OCI-LY7 (cell line): ENCODE measurements around the gene CNPY1. TPM values are rescaled to one million over a fixed set of nuclear protein-coding genes. Genes with fewer than 3 reads are reported as not detected.

Experiments used
- BruUV-seq: library from RNA; stranded (reverse); fragments of 400-500 nt; replicated peaks from 2 replicates; lab custom pipeline; 2021; lab: Mats Ljungman, UMichigan
- CTCF ChIA-PET: fragments of 300-600 bp; sonication (Branson Sonifier 250); formaldehyde crosslinking; loops from one replicate; lab custom pipeline; 2022; ENCODE audit warnings: antibody characterized with exemption; ENCODE audit not compliant: unreplicated experiment; lab: Charles Lee
- POLR2A ChIA-PET: fragments of 300-600 bp; sonication (Branson Sonifier 250); formaldehyde crosslinking; loops from one replicate; lab custom pipeline; 2022; ENCODE audit warnings: antibody characterized with exemption; lab: Charles Lee
- DNase-seq: peaks from one replicate; pipeline ENCODE4 v3.0.0-alpha.2; 2015; ENCODE audit warnings: low spot score
- H2AFZ ChIP-seq: fragments of 200-600 bp; sonication (generic), shearing (Covaris generic); 2 replicates; pipeline ENCODE4 v1.6.1; 2014; ENCODE audit warnings: mild to moderate bottlenecking, antibody characterized with exemption, low read length, moderate library complexity
- H3K27ac ChIP-seq: fragments of 200-600 bp; sonication (generic); 2 replicates; pipeline ENCODE4 v1.5.1; 2014; ENCODE audit warnings: mixed run types, low read depth, mild to moderate bottlenecking, moderate library complexity, low read length, inconsistent platforms; ENCODE audit not compliant: poor library complexity, severe bottlenecking
- H3K36me3 ChIP-seq: fragments of 200-600 bp; sonication (generic); 2 replicates; pipeline ENCODE4 v1.6.1; 2014; ENCODE audit warnings: mild to moderate bottlenecking, antibody characterized with exemption, low read length, moderate library complexity, mixed read lengths; ENCODE audit not compliant: insufficient read depth
- H3K4me1 ChIP-seq: fragments of 200-600 bp; sonication (generic); 2 replicates; pipeline ENCODE4 v1.5.1; 2014; ENCODE audit warnings: mild to moderate bottlenecking, low read length; ENCODE audit not compliant: insufficient read depth, poor library complexity, severe bottlenecking
- H3K4me2 ChIP-seq: fragments of 200-600 bp; sonication (generic); 2 replicates; pipeline ENCODE4 v1.6.1; 2014; ENCODE audit warnings: mild to moderate bottlenecking, low read length
- H3K4me3 ChIP-seq: fragments of 200-600 bp; sonication (generic); 2 replicates; pipeline ENCODE4 v1.5.1; 2014; ENCODE audit warnings: mild to moderate bottlenecking, low read depth, low read length; ENCODE audit not compliant: poor library complexity, severe bottlenecking
- H3K79me2 ChIP-seq: fragments of 200-600 bp; sonication (generic); 2 replicates; pipeline ENCODE4 v1.6.1; 2016; ENCODE audit warnings: low read depth, mild to moderate bottlenecking, low read length, moderate library complexity, mixed read lengths; ENCODE audit not compliant: insufficient read depth
- H3K9me2 ChIP-seq: fragments of 200-600 bp; sonication (generic); 2 replicates; pipeline ENCODE4 v1.6.1; 2016; ENCODE audit warnings: mild to moderate bottlenecking, low read length, mixed read lengths; ENCODE audit not compliant: insufficient read depth
- H3K9me3 ChIP-seq: fragments of 200-600 bp; sonication (generic); 2 replicates; pipeline ENCODE4 v1.6.1; 2014; ENCODE audit warnings: mild to moderate bottlenecking, mixed run types, low read length, mixed read lengths
- H4K20me1 ChIP-seq: fragments of 200-600 bp; sonication (generic); 2 replicates; pipeline ENCODE4 v1.6.1; 2014; ENCODE audit warnings: mild to moderate bottlenecking, antibody characterized with exemption, low read length, moderate library complexity, mixed read lengths; ENCODE audit not compliant: insufficient read depth
- CTCF ChIP-seq: fragments of 200-600 bp; sonication (generic); conservative IDR thresholded peaks from 2 replicates; pipeline ENCODE4 v1.5.1; 2014; ENCODE audit warnings: mild to moderate bottlenecking, antibody characterized with exemption, low read length, moderate library complexity, mixed read lengths
- EZH2phosphoT487 ChIP-seq: fragments of 200-600 bp; sonication (generic); IDR thresholded peaks from 2 replicates; pipeline ENCODE4 v1.6.1; 2018; ENCODE audit warnings: low read depth, borderline replicate concordance, mild to moderate bottlenecking, mixed run types, antibody characterized with exemption, low read length, moderate library complexity, mixed read lengths
- intact Hi-C: fragments of 100-400 bp; cut with micrococcal nuclease; formaldehyde crosslinking; loops from one replicate; pipeline ENCODE4 v1.10.0; 2022; ENCODE audit not compliant: unreplicated experiment
- total RNA-seq, 2 experiments: library from RNA; depleted of rRNA in 1 of 2; stranded (reverse); fragments of >200 nt in 1 of 2; shearing (Covaris generic) in 1 of 2; gene quantifications; 2 replicates each; pipeline ENCODE4 v1.2.3, GENCODE V29; 2014 to 2022

Gene CNPY1
- total RNA-seq, 2 experiments from 2014 or later = not detected

- no peak overlapping the region for H3K4me3 ChIP-seq
- no peak for DNase-seq
- ChIA-PET CTCF (no interaction called here), POLR2A (interaction anchor here (0.6 to 0.8 kb wide), 2 partner anchors 40 to 840 kb away, joined by 3 read pairs; partner anchors contain the start of gene CNPY1)
- no peaks in the 10 kb centered on the region for H4K20me1 ChIP-seq
- no TSS peak for BruUV-seq
- H2AFZ ChIP-seq = no peak overlapping the region
- no peaks in the 10 kb centered on the region for H3K9me2 ChIP-seq
- H3K4me2 ChIP-seq = no peak overlapping the region
- no peaks in the 10 kb centered on the region for H3K36me3 ChIP-seq
- intact Hi-C loops = no loop called here
- no peaks in the 10 kb centered on the region for H3K4me1 ChIP-seq
- H3K9me3 ChIP-seq = no peaks in the 10 kb centered on the region
- no peak for TF ChIP-seq EZH2phosphoT487
- no peak overlapping the region for H3K27ac ChIP-seq
- no peaks in the 10 kb centered on the region for H3K79me2 ChIP-seq
These were observed 39.6 kb upstream of the CNPY1 start for GRCh38 chr7:155585951-155586350.

GRCh38 chr7:155585532-155585895 lies 39.2 kb upstream of the CNPY1 start:
- Histone ChIP-seq H3K36me3 (no peaks in the 10 kb centered on the region), H3K9me2 (no peaks in the 10 kb centered on the region), H4K20me1 (no peaks in the 10 kb centered on the region), H3K4me1 (no peaks in the 10 kb centered on the region), H3K79me2 (no peaks in the 10 kb centered on the region), H3K9me3 (no peaks in the 10 kb centered on the region), H3K4me2 (no peak overlapping the region), H3K27ac (no peak overlapping the region), H2AFZ (no peak overlapping the region), H3K4me3 (no peak overlapping the region)
- TF ChIP-seq EZH2phosphoT487 (no peak), CTCF (no peak)
- ChIA-PET POLR2A (no interaction called here), CTCF (no interaction called here)
- intact Hi-C loops = no loop called here
- no peak for DNase-seq
- no TSS peak for BruUV-seq

GRCh38 chr7:155584763-155585531 lies 38.6 kb upstream of the CNPY1 start:
- no peak overlapping the region for H3K4me2 ChIP-seq
- CTCF ChIA-PET = no interaction called here
- H3K79me2 ChIP-seq = no peaks in the 10 kb centered on the region
- no peaks in the 10 kb centered on the region for H3K9me2 ChIP-seq
- H3K27ac ChIP-seq = no peak overlapping the region
- no peak for DNase-seq
- POLR2A ChIA-PET = no interaction called here
- BruUV-seq = no TSS peak
- no peaks in the 10 kb centered on the region for H3K36me3 ChIP-seq
- intact Hi-C loops = no loop called here
- H2AFZ ChIP-seq = no peak overlapping the region
- H3K9me3 ChIP-seq = no peaks in the 10 kb centered on the region
- no peaks in the 10 kb centered on the region for H4K20me1 ChIP-seq
- H3K4me3 ChIP-seq = no peak overlapping the region
- H3K4me1 ChIP-seq = no peaks in the 10 kb centered on the region
- TF ChIP-seq CTCF (no peak), EZH2phosphoT487 (no peak)
